SH-SY5Y (cell line): ENCODE results near the gene SLC37A1.

Source experiments
- GATA2 ChIP-seq: IDR thresholded peaks from 2 replicates; pipeline ENCODE4 v1.6.1; 2011; ENCODE audit warnings: mild to moderate bottlenecking, low read depth, low read length
- GATA3 ChIP-seq: IDR thresholded peaks from 2 replicates; pipeline ENCODE4 v1.6.1; 2011; ENCODE audit warnings: low read depth, mild to moderate bottlenecking, low read length, moderate library complexity

SLC37A1 gene

DNA sequence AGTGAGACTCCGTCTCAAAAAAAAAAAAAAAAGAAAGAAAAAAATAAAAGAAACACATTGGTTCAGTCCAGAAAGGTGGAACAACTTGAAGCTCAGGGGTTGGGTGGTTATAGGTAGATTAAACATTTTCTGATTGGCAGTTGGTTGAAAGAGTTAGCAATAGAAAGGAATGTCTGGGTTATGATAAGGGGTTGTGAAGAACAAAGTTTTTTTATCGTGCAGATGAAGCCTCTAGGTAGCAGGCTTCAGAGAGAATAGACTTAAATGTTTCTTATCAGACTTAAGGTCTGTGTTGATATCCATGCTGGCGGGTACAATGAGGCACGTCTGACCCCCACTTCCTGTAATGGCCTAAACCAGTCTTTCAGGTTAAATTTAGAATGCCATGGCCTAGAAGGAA is 94.8 kb downstream of the SLC37A1 start:
- TF ChIP-seq GATA3 = no peak
- TF ChIP-seq GATA2 = no peak

DNA sequence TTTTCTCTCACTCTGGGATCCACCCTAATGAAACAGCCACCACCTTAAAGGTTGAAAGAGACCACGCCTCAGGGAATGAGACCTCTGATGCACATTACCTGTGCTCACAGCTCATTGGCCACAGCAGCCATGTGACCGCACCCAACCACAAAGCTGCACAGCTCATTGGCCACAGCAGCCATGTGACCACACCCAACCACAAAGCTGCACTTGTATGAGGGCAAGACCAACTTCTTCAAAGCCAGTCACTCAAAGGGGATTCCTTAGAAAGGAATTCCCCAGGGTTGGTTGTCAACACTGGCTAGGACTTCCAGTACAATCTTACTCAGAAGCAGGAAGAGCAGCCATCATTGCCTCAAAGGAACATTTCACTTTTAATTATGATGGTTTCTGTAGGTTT is 96.2 kb downstream of the SLC37A1 start:
- TF ChIP-seq GATA2 (no peak), GATA3 (no peak)

DNA sequence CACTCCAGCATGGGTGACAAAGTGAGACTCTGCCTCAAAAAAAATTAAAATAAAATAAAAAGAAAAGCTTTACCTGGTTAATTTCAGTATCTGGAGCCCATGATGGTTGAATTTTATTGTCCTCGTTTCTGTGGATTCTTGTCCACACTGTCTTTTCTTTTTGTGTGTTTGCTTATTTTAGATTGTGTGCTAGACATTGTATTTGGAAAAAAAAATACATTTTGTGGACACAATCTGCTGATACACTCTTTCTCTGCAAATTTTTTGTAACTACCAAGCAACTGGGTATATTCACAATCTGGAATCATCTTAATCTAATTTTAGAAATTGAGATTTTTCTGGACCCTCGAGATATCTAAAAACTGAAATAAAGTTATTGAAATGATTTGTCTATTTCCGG is 98.2 kb downstream of the SLC37A1 start:
- TF ChIP-seq GATA2 = no peak
- no peak for TF ChIP-seq GATA3

DNA sequence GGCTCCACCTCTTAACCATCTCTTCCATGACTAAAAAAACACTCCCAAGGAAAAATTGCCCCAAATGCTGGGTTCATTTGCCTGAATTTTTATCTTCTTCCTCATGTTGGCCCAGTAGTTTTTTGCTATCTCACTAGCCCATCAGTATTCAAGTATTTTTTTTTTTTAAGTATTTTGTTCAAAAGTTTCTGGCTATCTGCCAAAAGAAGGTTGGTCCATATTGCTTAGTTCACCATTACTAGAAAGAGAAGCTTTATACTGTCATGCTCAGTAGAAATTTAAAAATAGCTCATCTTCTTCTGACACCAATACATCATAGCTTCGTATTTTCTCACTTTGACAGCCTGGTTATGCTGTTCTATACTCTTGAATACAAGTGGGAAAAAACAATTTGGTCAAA is 98.7 kb downstream of the SLC37A1 start:
- TF ChIP-seq GATA3 = no peak
- TF ChIP-seq GATA2 = no peak

DNA sequence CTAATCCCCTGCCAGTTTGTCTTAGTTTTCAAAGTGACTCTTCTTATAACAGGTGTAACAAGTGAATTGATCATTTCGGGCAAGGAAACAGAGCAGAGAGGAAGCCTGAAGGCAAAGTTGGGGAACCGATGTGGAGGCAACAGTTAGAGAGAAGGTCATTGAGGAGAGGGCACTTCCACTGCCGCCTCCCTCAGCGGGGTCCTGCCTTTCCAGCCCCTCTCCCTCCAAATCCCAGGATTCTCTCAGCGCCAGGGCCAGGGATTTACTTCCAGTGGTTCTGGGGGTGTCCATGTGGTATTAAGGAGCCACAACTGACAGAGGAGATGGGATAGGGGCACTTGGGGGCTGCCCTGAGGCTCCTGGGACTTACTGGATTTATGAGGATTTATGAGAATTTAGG is 100.1 kb downstream of the SLC37A1 start:
- no peak for TF ChIP-seq GATA2

DNA sequence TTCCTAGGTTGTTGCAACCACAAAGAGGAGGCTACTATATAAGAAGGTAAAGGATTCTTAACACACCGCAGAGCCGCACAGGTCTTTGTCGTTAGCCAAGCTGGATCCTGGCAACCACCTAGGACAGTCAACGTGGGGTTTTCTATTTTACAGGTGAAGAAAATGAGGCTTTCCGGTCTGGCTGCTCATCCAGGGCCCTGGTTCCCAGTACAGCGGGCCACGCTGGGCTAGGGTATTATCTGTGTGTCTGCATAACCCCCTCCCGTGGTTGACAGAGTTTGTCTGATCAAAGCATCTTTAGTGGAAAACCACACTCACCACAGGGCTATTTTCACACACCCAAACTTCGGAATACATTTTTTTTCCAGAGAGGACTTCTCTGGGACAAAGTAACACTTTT is 100.7 kb downstream of the SLC37A1 start:
- TF ChIP-seq GATA2 (no peak), GATA3 (no peak)

DNA sequence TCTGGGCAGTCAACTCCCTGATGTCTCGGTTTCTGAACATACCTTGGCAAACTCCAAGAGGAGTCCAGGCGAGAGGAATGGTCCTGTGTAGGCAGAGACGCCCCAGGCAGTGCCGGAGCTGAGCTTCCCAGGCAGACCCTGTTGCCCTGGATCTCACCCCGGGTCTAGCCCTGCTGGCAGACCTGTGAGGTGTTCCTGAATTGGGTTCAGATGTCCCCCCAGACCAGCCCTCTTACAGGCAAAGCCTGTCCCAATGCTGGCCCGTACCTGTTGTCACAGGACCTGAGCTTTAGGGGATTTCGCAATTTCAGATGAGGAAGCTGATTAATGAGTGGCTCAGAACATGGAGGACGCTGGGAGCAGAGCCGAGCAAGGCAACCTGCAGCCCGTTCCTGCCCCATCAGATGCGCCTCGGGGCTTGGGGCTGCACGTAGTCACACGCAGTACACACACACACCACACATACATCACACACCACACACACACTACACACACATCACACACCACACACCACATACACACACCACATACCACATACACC is 101.2 kb downstream of the SLC37A1 start:
- TF ChIP-seq GATA2 (peak; percentile 67), GATA3 (no peak)

DNA sequence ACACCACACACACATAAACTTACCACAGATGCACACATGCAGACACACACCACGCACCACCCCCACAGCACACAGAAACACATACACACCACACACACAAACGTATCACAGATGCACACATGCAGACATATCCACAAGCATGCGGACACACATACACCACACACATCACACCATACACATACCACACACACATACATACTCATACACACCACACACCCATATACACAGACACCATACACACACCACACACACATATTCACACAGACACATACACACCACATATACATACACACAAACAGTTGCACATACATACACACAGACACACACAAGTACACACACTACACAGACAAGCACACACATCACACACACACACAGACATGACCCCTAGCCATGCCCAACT is 102.3 kb downstream of the SLC37A1 start:
- no peak for TF ChIP-seq GATA3
- TF ChIP-seq GATA2 = no peak

DNA sequence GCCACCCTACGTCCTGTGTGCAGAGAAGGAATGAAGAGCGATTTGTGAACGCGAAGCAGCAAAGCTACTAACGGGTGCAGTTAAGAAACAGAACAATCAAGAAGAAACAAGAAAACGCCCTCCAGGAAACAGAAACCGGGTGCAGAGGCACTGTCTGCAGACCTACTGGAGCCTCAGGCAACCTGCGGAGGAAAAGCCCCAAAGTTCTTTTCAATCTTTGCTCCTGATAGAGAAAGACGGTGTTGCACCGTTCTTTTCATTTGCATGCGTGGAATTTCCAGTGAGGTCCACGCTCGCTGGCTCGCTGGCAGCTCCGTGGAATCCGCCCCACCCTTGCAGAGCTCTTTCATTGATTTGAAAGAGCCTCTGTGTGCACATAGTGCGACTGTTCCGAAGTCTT is 102.8 kb downstream of the SLC37A1 start:
- TF ChIP-seq GATA3 (no peak), GATA2 (no peak)

DNA sequence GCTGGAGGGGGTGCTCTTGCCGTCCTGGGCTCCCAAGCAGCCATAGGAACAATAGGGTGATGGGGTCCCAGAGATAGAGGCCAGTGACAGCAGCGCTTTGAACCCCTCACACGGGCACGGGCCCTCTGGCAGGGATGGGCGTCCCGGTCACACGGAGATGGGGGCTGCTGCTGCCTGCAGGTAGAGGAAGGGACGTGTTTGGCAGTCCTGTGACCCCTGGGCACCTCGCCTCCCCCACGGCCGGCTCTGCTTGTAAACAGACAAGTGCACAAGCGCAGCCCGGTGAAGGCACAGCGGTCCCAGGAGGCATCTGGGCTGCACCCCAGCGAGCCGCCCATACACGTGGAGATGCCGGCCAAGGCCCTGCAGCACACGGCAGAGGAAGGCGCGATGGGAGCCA is 103.3 kb downstream of the SLC37A1 start:
- no peak for TF ChIP-seq GATA3
- no peak for TF ChIP-seq GATA2

DNA sequence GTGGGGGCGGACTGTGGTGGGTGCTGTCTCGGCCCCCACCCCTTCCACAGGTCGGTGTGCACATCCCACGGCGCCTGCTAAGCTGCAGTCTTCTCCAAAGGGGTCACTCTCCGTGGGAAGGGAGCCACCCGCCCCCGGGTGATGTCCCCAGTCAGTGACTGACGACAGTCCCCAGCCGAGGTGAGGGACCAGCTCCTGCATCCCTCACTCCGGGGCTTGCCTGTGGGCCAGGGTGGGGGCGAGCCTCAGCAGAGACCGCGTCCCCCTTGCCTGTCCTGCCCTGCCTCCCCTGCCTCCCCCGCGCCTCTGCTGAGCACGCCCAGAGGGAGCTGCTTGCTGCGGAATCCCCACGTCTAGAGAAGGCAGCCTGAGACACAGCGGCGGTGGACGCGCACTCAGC is 103.8 kb downstream of the SLC37A1 start:
- no peak for TF ChIP-seq GATA3

DNA sequence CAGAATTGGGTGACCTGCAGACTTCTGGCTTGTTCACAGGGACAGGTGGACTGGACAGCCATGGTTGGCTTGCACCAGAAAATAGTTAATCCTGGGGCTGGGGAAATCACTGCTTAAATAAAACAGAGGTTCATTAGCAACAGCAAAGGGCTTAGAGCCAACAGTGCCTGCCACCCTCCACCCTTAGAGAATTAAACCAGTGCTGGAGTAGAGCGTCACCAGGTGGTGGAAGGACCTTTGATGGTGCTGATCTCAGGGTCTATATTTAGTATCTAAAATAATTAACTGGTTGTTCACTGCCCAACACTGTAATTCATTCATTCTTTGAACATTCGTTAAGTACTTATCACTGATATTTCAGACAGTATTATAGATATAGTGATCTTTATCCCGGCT is 105.1 kb downstream of the SLC37A1 start:
- TF ChIP-seq GATA2 (no peak), GATA3 (no peak)

DNA sequence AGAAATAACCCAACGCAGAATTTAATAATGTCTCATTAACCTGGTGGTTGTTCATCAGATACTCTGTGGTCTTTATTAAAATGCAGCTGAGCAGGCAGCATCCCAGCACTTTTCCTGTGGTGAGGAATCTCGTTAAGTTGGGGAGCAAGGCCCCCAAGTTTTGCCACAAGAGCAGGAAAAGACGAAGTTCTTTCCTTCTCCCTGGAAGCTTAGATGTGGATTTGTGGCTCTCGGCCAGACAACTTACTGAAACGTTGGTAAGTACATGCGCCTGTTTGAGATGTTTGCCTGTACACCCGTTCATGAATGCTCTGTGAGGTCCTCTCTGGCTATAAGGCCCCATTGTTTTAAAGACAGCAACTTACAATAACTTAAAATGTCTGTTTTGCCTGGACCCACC is 105.5 kb downstream of the SLC37A1 start:
- TF ChIP-seq GATA3 = no peak
- no peak for TF ChIP-seq GATA2

DNA sequence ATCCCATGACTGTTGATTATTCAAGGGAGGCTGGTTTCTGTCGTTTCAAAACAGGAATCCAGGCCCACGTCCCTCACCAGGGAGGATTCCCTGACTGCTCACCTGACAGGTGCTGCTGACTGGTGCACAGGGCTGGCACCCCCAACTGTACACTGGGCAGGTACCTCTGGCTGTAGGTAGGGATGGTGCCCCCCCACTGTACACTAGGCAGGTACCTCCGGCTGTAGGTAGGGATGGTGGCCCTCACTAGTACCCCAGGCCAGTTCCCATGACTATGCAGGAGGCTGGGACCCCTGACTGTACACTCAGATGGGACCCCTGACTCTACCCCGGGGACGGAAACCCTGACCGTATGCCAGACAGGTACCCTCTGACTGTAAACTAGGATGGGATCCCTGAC is 106.2 kb downstream of the SLC37A1 start:
- TF ChIP-seq GATA3 = no peak
- TF ChIP-seq GATA2 = no peak

DNA sequence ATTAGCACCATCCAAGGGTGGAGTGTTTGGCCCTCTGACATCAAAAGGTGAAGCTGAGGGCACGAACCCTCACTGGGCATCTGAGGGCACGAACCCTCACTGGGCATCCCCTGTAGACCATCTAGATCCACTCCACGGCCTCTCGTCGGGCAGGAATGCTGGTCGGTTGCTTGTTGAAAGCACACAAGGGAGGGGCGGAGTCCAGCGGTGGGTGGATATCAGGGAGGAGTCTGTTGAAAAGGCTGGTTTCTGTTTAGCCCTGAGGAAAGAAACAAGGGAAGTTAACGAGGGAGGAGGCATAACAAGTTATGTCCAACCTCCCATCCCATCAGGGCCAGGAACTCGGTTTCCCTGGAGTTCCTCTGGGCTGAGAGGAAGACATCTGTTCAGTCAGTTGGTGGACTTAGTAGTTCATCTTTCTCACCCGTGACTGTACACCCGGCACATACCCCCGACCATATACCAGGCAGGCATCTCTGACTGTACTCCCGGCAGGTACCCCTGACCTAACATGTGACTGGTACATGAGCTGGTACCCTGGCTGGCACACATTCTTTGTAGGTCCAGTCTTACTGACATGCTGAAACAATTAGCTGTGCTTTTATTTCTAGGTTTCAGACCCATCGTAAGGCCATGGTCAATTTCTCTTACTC is 107.6 kb downstream of the SLC37A1 start:
- TF ChIP-seq GATA3 (no peak), GATA2 (no peak)

DNA sequence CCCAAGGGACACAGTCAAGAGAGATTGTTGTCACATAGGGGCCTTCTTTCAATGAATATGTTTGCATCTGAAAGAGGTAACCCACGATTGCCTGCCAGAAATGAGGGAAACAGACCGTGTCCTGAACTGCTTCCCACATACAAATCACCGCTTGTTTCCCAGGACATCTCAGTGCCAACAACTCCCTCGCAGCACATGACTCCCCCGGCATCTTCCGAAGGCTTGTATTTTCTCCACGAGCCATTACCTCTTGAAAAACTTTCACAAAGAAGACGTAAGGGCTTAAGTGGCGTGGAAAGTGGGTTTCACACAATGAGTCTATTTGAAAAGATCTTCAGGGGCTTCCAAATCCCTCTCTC is 108.1 kb downstream of the SLC37A1 start:
- TF ChIP-seq GATA2 (no peak), GATA3 (no peak)

DNA sequence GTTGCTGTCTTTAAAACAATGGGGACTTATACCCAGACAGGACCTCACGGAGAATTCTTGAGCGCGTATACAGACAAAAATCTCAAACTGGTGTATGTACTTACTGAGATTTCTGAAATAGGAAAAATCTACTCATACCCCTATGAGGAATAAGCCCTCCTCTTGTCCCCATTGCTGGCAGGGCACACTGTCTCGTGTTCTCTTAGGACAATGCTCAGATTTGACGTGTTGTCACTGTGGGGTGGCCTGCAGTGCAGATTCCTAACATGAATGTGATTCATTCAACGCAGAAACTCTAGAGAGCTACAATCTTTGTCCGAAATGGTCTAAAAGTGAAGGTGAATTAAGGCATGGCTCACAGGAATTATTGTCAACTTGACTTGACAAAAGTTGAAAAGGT is 108.6 kb downstream of the SLC37A1 start:
- TF ChIP-seq GATA3 (no peak), GATA2 (no peak)
